NCI-H2196 (cell line): ENCODE data around the gene CAMK4.
"Not testable (repeated sequence)": the region's sequence is repeated elsewhere in the genome, so short reads cannot be mapped to it uniquely, and the experiment has no call there.

Experiments
- DNase-seq: peaks from one replicate; lab custom pipeline; 2025; ENCODE audit not compliant: unreplicated experiment; lab: John Stamatoyannopoulos, UW

CAMK4 gene

GRCh38 chr5:111256128-111256527 lies 31.9 kb downstream of the CAMK4 start:
- no peak for DNase-seq

DNA sequence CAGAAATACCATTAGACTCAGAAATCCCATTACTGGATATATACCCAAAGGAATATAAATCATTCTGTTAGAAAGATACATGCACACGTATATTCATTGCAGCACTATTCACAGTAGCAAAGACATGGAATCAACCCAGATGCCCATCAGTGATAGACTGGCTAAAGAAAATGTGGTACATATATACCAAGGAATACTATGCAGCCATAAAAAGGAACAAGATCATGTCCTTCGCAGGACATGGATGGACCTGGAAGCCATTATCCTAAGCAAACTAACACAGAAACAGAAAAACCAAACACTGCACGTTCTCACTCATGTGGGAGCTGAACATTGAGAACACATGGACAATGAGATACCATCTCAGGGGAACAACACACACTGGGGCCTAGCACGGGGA lies 33.4 kb downstream of the CAMK4 start:
- not testable (repeated sequence) for DNase-seq

- DNase-seq = no peak
Observed at GRCh38 chr5:111259636-111260035, 35.5 kb downstream of the CAMK4 start.

GRCh38 chr5:111261610-111262009 lies 37.4 kb downstream of the CAMK4 start:
- no peak for DNase-seq

DNA sequence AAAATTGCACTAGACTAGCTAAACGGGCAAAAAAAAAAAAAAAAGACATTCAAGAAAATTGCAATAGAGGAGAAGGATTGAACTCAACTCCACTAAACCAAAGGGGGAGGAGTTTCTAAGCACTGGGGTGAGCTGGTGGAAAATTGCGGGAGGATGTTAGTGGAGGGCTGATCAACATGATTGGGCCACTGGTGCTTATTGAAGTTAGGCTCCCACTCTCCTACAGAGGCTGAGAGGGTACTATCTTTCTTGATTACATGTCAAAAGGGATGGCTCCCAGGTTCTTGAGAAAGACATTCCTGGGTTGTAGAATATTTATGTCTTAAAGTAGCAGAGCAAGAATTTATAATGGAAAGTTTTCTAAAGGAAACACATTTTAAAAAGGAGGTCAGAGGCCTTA lies 38.0 kb downstream of the CAMK4 start:
- no peak for DNase-seq

- no peak for DNase-seq
Observed at GRCh38 chr5:111262815-111263214, 38.6 kb downstream of the CAMK4 start.

- no peak for DNase-seq
Observed at GRCh38 chr5:111266491-111266890, 42.3 kb downstream of the CAMK4 start.

GRCh38 chr5:111268300-111268699 lies 44.1 kb downstream of the CAMK4 start:
- DNase-seq = no peak

- DNase-seq = no peak
Observed at GRCh38 chr5:111271885-111272284, 47.7 kb downstream of the CAMK4 start.

DNA sequence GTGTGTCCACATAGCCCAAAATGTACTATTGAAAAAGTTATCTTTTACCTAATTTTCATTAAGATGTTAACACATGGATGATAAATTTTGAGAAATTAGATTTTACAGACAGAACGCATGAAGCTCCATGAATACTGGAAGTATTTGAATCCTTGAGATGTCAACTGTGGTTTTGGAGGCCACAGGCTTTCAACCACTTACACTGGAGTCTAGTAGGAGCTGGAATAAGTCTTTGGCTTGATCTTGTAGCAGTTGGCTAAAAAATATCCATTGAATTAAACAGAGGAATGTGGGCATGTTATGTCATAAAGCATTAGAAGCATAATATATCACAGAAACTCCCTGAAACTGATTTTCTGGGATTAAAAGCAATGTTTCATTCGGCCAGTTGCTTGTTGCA lies 52.9 kb downstream of the CAMK4 start:
- DNase-seq = no peak

GRCh38 chr5:111278858-111279504 lies 54.8 kb downstream of the CAMK4 start:
- DNase-seq = peak; percentile 18

DNA sequence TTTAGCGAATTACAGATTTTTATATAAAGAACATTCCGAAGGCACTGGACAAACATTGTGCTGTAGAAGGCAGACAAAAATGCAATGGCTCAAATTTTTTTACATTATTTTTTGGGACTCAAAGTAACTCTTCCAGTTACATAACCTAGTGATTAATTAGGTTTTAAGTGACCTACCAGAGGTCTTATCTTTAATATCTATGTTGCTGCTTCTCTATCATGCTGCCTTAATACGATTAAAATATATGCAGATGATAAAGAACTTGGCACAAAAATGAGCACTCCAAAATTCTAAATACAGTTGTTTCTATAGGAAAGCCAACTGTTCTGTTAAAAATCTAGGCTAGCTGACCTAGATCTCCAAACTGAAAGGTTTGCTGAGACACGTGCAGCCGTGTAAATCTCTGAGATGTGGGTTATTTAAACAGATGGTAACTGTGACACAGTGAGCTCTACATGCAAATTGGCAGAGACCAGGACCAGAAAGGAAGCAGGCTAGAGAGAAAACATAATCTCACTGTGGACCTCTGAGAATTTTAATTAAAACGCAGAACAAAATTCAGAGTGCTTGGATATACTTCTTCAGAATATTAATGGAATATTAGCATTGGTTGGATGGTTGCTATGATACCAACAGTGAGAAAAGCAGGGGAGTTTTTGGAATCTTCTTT lies 56.2 kb downstream of the CAMK4 start:
- DNase-seq = no peak

GRCh38 chr5:111282798-111283197 lies 58.6 kb downstream of the CAMK4 start:
- no peak for DNase-seq

DNA sequence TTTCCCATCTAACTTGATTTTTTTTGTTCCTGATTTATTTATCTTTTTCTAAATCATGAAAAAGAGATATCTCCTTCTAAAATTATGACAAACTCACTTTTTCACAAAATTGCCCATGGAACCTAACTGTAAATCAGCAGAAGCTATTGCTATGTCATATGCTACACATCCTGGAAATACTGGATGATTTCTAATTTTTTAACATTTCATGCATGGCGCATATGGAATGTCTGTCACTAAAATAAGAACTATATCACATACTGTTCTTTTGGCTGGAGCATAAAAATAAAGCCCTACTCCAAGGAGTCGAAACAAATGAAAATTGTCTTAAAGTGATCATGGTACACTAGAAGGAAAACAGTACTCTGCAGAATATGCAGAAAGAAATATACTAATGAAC lies 60.6 kb downstream of the CAMK4 start:
- DNase-seq = no peak

- DNase-seq = no peak
Observed at GRCh38 chr5:111294551-111294950, 70.4 kb downstream of the CAMK4 start.

- no peak for DNase-seq
Observed at GRCh38 chr5:111295649-111296048, 71.5 kb downstream of the CAMK4 start.

GRCh38 chr5:111296570-111296969 lies 72.4 kb downstream of the CAMK4 start:
- no peak for DNase-seq

GRCh38 chr5:111299067-111299481 lies 74.9 kb downstream of the CAMK4 start:
- no peak for DNase-seq

- DNase-seq = no peak
Observed at GRCh38 chr5:111299831-111300432, 75.7 kb downstream of the CAMK4 start.

- DNase-seq = no peak
Observed at GRCh38 chr5:111301264-111301663, 77.1 kb downstream of the CAMK4 start.

DNA sequence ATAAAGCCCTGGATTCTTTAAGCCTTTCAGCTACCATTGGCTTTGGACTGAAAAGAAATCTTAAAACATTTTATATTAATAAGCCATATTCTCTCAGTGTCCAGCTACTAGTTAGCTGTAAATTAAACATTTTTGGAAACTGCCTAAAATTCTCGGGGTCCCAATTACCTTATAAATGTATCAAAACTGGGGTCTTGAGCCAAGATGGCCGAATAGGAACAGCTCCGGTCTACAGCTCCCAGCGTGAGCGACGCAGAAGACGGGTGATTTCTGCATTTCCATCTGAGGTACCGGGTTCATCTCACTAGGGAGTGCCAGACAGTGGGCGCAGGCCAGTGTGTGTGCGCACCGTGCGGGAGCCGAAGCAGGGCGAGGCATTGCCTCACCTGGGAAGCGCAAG lies 77.9 kb downstream of the CAMK4 start:
- DNase-seq = not testable (repeated sequence)

GRCh38 chr5:111308951-111309350 lies 84.8 kb downstream of the CAMK4 start:
- DNase-seq = no peak
